GM23338 (cell line): ENCODE measurements around the gene CHN2. TPM values are rescaled to one million over a fixed set of nuclear protein-coding genes. Genes with fewer than 3 reads are reported as not detected.
"Not testable (repeated sequence)": the region's sequence is repeated elsewhere in the genome, so short reads cannot be mapped to it uniquely, and the experiment has no call there.

Source experiments
- ATAC-seq: fragments of 200-7000 bp; cut with Tn5 transposase; 3 replicates; pipeline ENCODE4 v1.9.1; 2020
- DNase-seq: peaks from one replicate; pipeline ENCODE4 v3.0.0-alpha.2; 2015; ENCODE audit warnings: low spot score
- H2AFZ ChIP-seq: fragments of 200-600 bp; sonication (generic); 2 replicates; pipeline ENCODE4 v1.8.0; 2016; ENCODE audit warnings: antibody characterized with exemption, mild to moderate bottlenecking, moderate library complexity
- H3F3A ChIP-seq: fragments of 200-600 bp; sonication (generic); replicated peaks from 2 replicates; pipeline ENCODE4 v1.8.0; 2017; ENCODE audit warnings: antibody characterized with exemption, mixed run types, low read depth
- H3K27ac ChIP-seq: fragments of 200-600 bp; sonication (generic); 2 replicates; pipeline ENCODE4 v1.6.1; 2016; ENCODE audit warnings: low read depth
- H3K27me3 ChIP-seq: fragments of 200-600 bp; sonication (generic); 2 replicates; pipeline ENCODE4 v1.8.0; 2016; ENCODE audit warnings: mild to moderate bottlenecking, mixed run types, moderate library complexity; ENCODE audit not compliant: insufficient read depth
- H3K36me3 ChIP-seq: fragments of 200-600 bp; sonication (generic); 2 replicates; pipeline ENCODE4 v1.8.0; 2016; ENCODE audit warnings: mild to moderate bottlenecking; ENCODE audit not compliant: insufficient read depth
- H3K4me1 ChIP-seq: fragments of 200-600 bp; sonication (generic); 2 replicates; pipeline ENCODE4 v1.8.0; 2016; ENCODE audit warnings: mild to moderate bottlenecking, moderate library complexity; ENCODE audit not compliant: insufficient read depth
- H3K4me2 ChIP-seq: fragments of 200-600 bp; sonication (generic); 2 replicates; pipeline ENCODE4 v1.7.1; 2017; ENCODE audit warnings: mixed run types
- H3K4me3 ChIP-seq: fragments of 200-600 bp; sonication (generic); 2 replicates; pipeline ENCODE4 v1.6.1; 2016; ENCODE audit warnings: mixed run types
- H3K79me2 ChIP-seq: fragments of 200-600 bp; sonication (generic); replicated peaks from 2 replicates; pipeline ENCODE4 v1.8.0; 2017; ENCODE audit warnings: mild to moderate bottlenecking; ENCODE audit not compliant: insufficient read depth
- H3K9me2 ChIP-seq: fragments of 200-600 bp; sonication (generic); 2 replicates; pipeline ENCODE4 v1.8.0; 2017; ENCODE audit not compliant: insufficient read depth
- H4K20me1 ChIP-seq: fragments of 200-600 bp; sonication (generic); replicated peaks from 2 replicates; pipeline ENCODE4 v1.8.0; 2017; ENCODE audit warnings: mild to moderate bottlenecking; ENCODE audit not compliant: insufficient read depth
- H3K27ac Mint-ChIP-seq: 2 replicates; pipeline ENCODE4 v1.8.0; 2020; ENCODE audit warnings: inconsistent platforms, mild to moderate bottlenecking, moderate library complexity, mixed read lengths
- H3K27me3 Mint-ChIP-seq: 3 replicates; pipeline ENCODE4 v1.8.0; 2022; ENCODE audit warnings: low read depth, mild to moderate bottlenecking, moderate library complexity, mixed read lengths, inconsistent platforms; ENCODE audit not compliant: insufficient read depth, poor library complexity
- H3K36me3 Mint-ChIP-seq: 3 replicates; pipeline ENCODE4 v1.8.0; 2021; ENCODE audit warnings: low read depth, mild to moderate bottlenecking, inconsistent platforms, moderate library complexity, mixed read lengths
- H3K4me1 Mint-ChIP-seq: 3 replicates; pipeline ENCODE4 v1.8.0; 2020; ENCODE audit warnings: mild to moderate bottlenecking, inconsistent platforms, mixed read lengths
- H3K4me3 Mint-ChIP-seq: 3 replicates; pipeline ENCODE4 v1.8.0; 2021; ENCODE audit warnings: moderate library complexity, mild to moderate bottlenecking, inconsistent platforms, mixed read lengths
- H3K9me3 Mint-ChIP-seq: 3 replicates; pipeline ENCODE4 v1.8.0; 2020; ENCODE audit warnings: moderate library complexity, mild to moderate bottlenecking, inconsistent platforms, mixed read lengths
- CREB1 ChIP-seq: fragments of 250-450 bp; sonication (Bioruptor Pico); IDR thresholded peaks from 2 replicates; pipeline ENCODE4 v1.5.0; 2020; ENCODE audit warnings: low read depth, mild to moderate bottlenecking, moderate library complexity
- ETS1 ChIP-seq: IDR thresholded peaks from 2 replicates; pipeline ENCODE4 v1.6.1; 2016; ENCODE audit warnings: antibody characterized with exemption
- EZH2 ChIP-seq: fragments of 200-600 bp; sonication (generic); IDR thresholded peaks from one replicate; pipeline ENCODE4 v1.8.0; 2017; ENCODE audit warnings: antibody characterized with exemption, mild to moderate bottlenecking, low read depth; ENCODE audit not compliant: unreplicated experiment
- JUNB ChIP-seq: IDR thresholded peaks from one replicate; pipeline ENCODE4 v1.6.1; 2016; ENCODE audit warnings: antibody characterized with exemption; ENCODE audit not compliant: unreplicated experiment
- POLR2AphosphoS5 ChIP-seq: IDR thresholded peaks from 2 replicates; pipeline ENCODE4 v1.6.1; 2016; ENCODE audit warnings: antibody characterized with exemption, low read depth
- ZNF114 ChIP-seq: fragments of 250-450 bp; sonication (Bioruptor Pico); IDR thresholded peaks from 2 replicates; pipeline ENCODE4 v1.5.0; 2020; ENCODE audit warnings: mild to moderate bottlenecking, moderate library complexity
- ZNF331 ChIP-seq: fragments of 250-450 bp; sonication (Bioruptor Pico); IDR thresholded peaks from 2 replicates; pipeline ENCODE4 v1.5.0; 2020; ENCODE audit warnings: low read depth, mild to moderate bottlenecking, moderate library complexity
- polyA plus RNA-seq: library from polyadenylated mRNA; unstranded; fragments of >200 nt; fragmentation: Nextera tagmentation; extraction: Ambion mirVana; gene quantifications from 2 replicates; pipeline ENCODE4 v1.2.1, GENCODE V29; 2016
- total RNA-seq: library from RNA; depleted of rRNA; stranded (reverse); fragments of >200 nt; shearing (Covaris generic); gene quantifications from 2 replicates; pipeline ENCODE4 v1.2.3, GENCODE V29; 2014
- TF ChIP-seq, protein P1 (sequence below): fragments of 250-450 bp; sonication (Bioruptor Pico); IDR thresholded peaks from 2 replicates; pipeline ENCODE4 v1.5.0; 2020; ENCODE audit warnings: mild to moderate bottlenecking, moderate library complexity

Gene CHN2
- total and polyA plus RNA-seq, 2 experiments from 2014 or later: 6.1 to 7.5 TPM

- Histone ChIP-seq H4K20me1 (no peaks in the 10 kb centered on the region), H2AFZ (no peak overlapping the region), H3K27me3 (0 out of 2 replicates have a peak, but pooled peaks cover 7% of the 10 kb centered on the region), H3F3A (no peaks in the 10 kb centered on the region), H3K4me3 (no peak overlapping the region), H3K27ac (no peak overlapping the region), H3K4me2 (no peak overlapping the region), H3K79me2 (no peaks in the 10 kb centered on the region), H3K36me3 (no peaks in the 10 kb centered on the region), H3K9me2 (no peaks in the 10 kb centered on the region), H3K4me1 (peaks cover 12% of the 10 kb centered on the region)
- Mint-ChIP-seq H3K4me3 (no peak overlapping the region), H3K4me1 (peaks cover 7% of the 10 kb centered on the region), H3K27ac (no peak overlapping the region), H3K9me3 (no peaks in the 10 kb centered on the region), H3K36me3 (no peaks in the 10 kb centered on the region), H3K27me3 (peaks cover 5% of the 10 kb centered on the region)
- ATAC-seq (no peak), DNase-seq (no peak)
- TF ChIP-seq EZH2 (no peak), JUNB (no peak), CREB1 (CRISPR knock-in tag) (no peak)
Observed at GRCh38 chr7:29208410-29209250, 14.1 kb downstream of the CHN2 start.

GRCh38 chr7:29209745-29210144 lies 15.2 kb downstream of the CHN2 start:
- ATAC-seq: no peak
- Histone ChIP-seq H3K4me3 (no peak overlapping the region), H3K36me3 (no peaks in the 10 kb centered on the region), H3K27ac (no peak overlapping the region), H3K79me2 (no peaks in the 10 kb centered on the region), H3K9me2 (no peaks in the 10 kb centered on the region), H3K4me1 (peaks cover 4% of the 10 kb centered on the region), H3F3A (no peaks in the 10 kb centered on the region), H2AFZ (no peak overlapping the region), H3K4me2 (no peak overlapping the region), H4K20me1 (no peaks in the 10 kb centered on the region), H3K27me3 (0 out of 2 replicates have a peak, but pooled peaks cover 4% of the 10 kb centered on the region)
- Mint-ChIP-seq H3K27me3 (peaks cover 4% of the 10 kb centered on the region), H3K4me3 (no peak overlapping the region), H3K9me3 (no peaks in the 10 kb centered on the region), H3K27ac (no peak overlapping the region), H3K4me1 (peaks cover 2% of the 10 kb centered on the region; the same call in 2 of the 3 replicates), H3K36me3 (no peaks in the 10 kb centered on the region)
- no peak for DNase-seq
- TF ChIP-seq, protein P1, sequence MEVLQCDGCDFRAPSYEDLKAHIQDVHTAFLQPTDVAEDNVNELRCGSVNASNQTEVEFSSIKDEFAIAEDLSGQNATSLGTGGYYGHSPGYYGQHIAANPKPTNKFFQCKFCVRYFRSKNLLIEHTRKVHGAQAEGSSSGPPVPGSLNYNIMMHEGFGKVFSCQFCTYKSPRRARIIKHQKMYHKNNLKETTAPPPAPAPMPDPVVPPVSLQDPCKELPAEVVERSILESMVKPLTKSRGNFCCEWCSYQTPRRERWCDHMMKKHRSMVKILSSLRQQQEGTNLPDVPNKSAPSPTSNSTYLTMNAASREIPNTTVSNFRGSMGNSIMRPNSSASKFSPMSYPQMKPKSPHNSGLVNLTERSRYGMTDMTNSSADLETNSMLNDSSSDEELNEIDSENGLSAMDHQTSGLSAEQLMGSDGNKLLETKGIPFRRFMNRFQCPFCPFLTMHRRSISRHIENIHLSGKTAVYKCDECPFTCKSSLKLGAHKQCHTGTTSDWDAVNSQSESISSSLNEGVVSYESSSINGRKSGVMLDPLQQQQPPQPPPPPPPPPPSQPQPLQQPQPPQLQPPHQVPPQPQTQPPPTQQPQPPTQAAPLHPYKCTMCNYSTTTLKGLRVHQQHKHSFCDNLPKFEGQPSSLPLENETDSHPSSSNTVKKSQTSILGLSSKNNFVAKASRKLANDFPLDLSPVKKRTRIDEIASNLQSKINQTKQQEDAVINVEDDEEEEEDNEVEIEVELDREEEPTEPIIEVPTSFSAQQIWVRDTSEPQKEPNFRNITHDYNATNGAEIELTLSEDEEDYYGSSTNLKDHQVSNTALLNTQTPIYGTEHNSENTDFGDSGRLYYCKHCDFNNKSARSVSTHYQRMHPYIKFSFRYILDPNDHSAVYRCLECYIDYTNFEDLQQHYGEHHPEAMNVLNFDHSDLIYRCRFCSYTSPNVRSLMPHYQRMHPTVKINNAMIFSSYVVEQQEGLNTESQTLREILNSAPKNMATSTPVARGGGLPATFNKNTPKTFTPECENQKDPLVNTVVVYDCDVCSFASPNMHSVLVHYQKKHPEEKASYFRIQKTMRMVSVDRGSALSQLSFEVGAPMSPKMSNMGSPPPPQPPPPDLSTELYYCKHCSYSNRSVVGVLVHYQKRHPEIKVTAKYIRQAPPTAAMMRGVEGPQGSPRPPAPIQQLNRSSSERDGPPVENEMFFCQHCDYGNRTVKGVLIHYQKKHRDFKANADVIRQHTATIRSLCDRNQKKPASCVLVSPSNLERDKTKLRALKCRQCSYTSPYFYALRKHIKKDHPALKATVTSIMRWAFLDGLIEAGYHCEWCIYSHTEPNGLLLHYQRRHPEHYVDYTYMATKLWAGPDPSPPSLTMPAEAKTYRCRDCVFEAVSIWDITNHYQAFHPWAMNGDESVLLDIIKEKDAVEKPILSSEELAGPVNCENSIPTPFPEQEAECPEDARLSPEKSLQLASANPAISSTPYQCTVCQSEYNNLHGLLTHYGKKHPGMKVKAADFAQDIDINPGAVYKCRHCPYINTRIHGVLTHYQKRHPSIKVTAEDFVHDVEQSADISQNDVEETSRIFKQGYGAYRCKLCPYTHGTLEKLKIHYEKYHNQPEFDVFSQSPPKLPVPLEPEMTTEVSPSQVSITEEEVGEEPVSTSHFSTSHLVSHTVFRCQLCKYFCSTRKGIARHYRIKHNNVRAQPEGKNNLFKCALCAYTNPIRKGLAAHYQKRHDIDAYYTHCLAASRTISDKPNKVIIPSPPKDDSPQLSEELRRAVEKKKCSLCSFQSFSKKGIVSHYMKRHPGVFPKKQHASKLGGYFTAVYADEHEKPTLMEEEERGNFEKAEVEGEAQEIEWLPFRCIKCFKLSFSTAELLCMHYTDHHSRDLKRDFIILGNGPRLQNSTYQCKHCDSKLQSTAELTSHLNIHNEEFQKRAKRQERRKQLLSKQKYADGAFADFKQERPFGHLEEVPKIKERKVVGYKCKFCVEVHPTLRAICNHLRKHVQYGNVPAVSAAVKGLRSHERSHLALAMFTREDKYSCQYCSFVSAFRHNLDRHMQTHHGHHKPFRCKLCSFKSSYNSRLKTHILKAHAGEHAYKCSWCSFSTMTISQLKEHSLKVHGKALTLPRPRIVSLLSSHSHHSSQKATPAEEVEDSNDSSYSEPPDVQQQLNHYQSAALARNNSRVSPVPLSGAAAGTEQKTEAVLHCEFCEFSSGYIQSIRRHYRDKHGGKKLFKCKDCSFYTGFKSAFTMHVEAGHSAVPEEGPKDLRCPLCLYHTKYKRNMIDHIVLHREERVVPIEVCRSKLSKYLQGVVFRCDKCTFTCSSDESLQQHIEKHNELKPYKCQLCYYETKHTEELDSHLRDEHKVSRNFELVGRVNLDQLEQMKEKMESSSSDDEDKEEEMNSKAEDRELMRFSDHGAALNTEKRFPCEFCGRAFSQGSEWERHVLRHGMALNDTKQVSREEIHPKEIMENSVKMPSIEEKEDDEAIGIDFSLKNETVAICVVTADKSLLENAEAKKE (CRISPR knock-in tag): no peak
- TF ChIP-seq EZH2 (no peak), ZNF331 (CRISPR knock-in tag) (no peak), ZNF114 (no peak), ETS1 (no peak), POLR2AphosphoS5 (no peak)

GRCh38 chr7:29212736-29213135 lies 18.2 kb downstream of the CHN2 start:
- H3K27me3 Mint-ChIP-seq, H3K27ac ChIP-seq, H2AFZ ChIP-seq, H3K4me2 ChIP-seq, H3K36me3 Mint-ChIP-seq, H3F3A ChIP-seq, H3K36me3 ChIP-seq, H3K9me3 Mint-ChIP-seq, H3K4me3 ChIP-seq, H4K20me1 ChIP-seq, H3K9me2 ChIP-seq, H3K27me3 ChIP-seq, H3K27ac Mint-ChIP-seq, ATAC-seq, H3K79me2 ChIP-seq, DNase-seq, H3K4me3 Mint-ChIP-seq: not testable (repeated sequence)
- peaks cover 11% of the 10 kb centered on the region for H3K4me1 ChIP-seq
- H3K4me1 Mint-ChIP-seq: peaks cover 16% of the 10 kb centered on the region
